ENCODE measurements around the gene NUP210.

NUP210 gene

DNA sequence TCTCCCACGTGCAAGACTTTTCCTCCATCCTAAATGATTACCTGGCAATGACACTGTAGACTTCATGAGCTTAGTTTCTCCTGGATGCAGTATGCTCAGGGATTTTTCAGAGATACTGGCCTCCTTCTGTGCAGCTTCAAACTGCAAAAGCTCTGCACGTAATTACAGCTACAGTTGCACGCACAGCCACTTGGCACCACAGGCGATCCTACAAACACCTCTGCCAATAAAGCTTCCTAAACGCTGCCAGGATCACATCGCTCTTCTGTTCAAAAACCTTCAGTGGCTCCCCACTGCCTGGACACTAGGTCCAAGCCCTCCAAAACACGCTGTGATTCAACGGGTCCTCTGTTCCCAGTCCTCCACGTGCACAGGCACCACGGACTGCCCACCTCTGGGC, 49.5 kb downstream of the NUP210 start:
- TF ChIP-seq, protein P1, sequence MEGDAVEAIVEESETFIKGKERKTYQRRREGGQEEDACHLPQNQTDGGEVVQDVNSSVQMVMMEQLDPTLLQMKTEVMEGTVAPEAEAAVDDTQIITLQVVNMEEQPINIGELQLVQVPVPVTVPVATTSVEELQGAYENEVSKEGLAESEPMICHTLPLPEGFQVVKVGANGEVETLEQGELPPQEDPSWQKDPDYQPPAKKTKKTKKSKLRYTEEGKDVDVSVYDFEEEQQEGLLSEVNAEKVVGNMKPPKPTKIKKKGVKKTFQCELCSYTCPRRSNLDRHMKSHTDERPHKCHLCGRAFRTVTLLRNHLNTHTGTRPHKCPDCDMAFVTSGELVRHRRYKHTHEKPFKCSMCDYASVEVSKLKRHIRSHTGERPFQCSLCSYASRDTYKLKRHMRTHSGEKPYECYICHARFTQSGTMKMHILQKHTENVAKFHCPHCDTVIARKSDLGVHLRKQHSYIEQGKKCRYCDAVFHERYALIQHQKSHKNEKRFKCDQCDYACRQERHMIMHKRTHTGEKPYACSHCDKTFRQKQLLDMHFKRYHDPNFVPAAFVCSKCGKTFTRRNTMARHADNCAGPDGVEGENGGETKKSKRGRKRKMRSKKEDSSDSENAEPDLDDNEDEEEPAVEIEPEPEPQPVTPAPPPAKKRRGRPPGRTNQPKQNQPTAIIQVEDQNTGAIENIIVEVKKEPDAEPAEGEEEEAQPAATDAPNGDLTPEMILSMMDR (IDR thresholded peaks at IDR 0.05; ENCODE audit: extremely low read depth, insufficient read depth, missing control alignments): no peak
- in situ Hi-C loops (cut with MboI; ENCODE audit: low pct_unique_long_range_greater_than_20kb, low sequenced_read_pairs, unreplicated experiment): no loop called here

DNA sequence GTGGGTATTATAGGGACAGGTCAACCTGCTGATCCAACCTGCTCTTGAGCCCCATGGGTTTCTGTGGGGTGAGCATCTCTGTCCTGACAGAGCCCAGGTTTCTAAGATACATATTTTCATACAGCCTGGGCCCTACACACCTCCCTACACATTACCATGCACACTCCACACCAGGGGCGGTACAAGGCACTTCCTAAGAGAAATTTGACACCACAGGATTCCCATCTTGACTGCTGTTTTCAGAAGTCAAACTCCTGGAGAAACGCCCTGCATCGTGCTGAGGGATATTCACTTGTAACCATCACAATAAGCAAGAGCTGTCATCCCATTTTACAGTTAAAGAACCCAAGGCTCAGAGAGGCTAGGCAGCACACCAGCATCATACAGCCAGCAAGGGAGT, 50.1 kb downstream of the NUP210 start:
- in situ Hi-C loops (cut with MboI; ENCODE audit: low pct_unique_long_range_greater_than_20kb, low sequenced_read_pairs, unreplicated experiment): no loop called here
- TF ChIP-seq, protein P1 (IDR thresholded peaks at IDR 0.05; ENCODE audit: extremely low read depth, insufficient read depth, missing control alignments): no peak
- no peak for DNase-seq (ENCODE audit: low spot score)

More for the DNA sequence above, 49.5 kb downstream of the NUP210 start:
- DNase-seq (ENCODE audit: low spot score): no peak

DNA sequence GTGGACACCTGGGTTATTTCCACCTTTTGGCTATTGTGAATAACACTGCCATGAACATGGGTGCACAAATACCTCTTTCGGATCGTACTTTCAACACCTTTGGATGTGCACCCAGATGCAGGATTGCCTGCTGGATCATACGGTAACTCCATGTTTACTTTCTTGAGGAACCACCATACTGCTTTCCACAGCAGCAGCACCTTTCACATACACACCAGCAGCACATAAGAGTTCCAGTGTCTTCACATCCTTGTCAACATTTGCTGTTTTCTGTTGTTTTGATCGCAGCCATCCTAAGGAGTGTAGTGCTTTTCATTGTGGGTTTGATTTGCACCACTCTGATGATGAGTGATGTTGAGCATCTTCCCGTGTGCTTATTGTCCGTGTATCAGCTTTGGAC, 51.3 kb downstream of the NUP210 start:
- in situ Hi-C loops (cut with MboI; ENCODE audit: low pct_unique_long_range_greater_than_20kb, low sequenced_read_pairs, unreplicated experiment): no loop called here
- TF ChIP-seq, protein P1 (IDR thresholded peaks at IDR 0.05; ENCODE audit: extremely low read depth, insufficient read depth, missing control alignments): no peak
- no peak for DNase-seq (ENCODE audit: low spot score)

DNA sequence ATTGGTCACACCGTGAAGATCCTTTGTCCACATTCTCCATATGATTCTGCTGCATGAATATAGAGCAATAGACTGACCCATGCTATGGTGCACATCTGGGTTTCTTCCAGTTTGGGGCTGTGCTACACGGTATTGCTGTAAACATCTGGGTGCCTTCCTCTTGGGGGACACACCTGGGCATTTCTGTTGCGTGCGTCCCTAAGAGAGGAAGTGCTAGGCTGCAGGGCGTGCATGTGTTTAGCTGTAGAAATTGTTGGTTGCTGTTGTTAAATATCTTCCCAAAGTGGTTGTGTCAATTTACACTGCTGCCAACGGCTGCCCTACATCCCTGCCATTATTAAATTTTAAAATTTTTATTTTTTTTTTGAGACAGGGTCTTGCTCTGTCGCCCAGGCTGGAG, 52.4 kb downstream of the NUP210 start:
- TF ChIP-seq, protein P1 (IDR thresholded peaks at IDR 0.05; ENCODE audit: extremely low read depth, insufficient read depth, missing control alignments): no peak
- no peak for DNase-seq (ENCODE audit: low spot score)
- in situ Hi-C loops (cut with MboI; ENCODE audit: low pct_unique_long_range_greater_than_20kb, low sequenced_read_pairs, unreplicated experiment): no loop called here

DNA sequence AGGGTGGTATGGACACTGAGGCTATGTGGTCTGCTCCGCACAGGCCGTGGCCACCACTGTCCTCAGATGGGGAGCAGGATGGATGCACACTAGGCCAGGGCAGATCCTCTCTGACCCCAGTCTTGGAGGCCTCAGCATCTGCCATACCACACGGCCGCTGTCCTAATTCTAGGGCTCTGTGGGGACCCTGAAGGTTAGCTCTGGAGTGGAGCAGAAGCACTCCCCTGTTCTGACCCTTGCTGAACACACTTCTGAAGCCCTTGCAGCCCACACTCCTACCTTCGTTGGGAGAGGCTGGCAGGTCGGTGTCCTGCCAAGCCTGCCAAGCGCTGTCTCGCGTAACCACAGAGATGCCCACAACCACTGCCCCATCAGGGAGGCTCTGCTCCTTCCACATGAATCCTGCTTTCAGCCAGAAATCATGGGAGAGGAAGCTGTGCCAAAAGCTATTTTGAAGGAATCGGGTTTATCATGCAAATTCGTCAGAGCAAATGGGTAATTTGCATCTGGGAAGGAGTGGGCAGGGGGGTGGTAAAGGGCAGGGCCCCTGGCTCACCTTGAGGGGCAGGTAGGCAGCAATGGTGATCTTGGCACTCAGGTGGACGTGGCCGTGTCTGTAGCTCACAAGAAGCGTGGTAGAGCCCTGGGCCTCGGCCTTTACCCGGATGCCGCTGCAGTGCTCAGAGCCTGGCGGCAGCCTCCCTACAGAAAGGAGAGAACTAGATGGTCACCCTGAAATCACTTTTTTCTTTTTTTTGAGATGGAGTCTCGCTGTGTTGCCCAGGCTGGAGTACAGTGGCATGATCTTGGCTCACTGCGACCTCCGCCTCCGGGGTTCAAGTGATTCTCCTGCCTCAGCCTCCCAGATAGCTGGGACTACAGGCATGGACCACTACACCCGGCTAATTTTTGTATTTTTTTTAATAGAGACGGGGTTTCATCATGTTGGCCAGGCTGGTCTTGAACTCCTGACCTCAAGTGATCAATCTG, 54.4 kb downstream of the NUP210 start:
- no peak for DNase-seq (ENCODE audit: low spot score)
- TF ChIP-seq, protein P1 (IDR thresholded peaks at IDR 0.05; ENCODE audit: extremely low read depth, insufficient read depth, missing control alignments): no peak
- in situ Hi-C loops (cut with MboI; ENCODE audit: low pct_unique_long_range_greater_than_20kb, low sequenced_read_pairs, unreplicated experiment): no loop called here

DNA sequence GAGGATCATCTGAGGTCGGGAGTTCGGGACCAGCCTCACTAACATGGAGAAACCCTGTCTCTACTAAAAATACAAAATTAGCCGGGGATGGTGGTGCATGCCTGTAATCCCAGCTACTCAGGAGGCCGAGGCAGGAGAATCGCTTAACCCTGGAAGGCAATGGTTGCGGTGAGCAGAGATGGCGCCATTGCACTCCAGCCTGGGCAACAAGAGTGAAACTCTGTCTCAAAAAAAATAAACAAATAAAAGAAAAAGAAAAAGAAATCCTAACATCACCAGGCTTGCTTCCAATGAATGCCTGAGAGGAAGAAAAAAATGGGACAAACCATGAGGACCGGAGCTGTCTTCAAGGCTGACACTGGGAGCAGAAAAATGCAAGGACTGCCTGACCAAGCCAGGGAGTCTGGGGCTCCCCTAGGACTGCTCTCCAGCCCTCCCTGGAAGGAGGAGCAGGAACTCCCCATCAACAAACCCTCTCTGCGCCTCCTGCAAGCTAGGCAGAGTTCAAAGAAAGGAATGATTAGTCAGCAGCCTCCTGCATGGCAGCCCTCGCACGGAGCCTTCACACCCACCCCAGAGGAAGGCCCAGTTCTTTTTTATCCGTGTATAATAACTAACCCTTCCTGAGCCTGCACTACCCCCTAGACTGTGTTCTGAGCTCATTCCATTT, 55.4 kb downstream of the NUP210 start:
- TF ChIP-seq, protein P1 (IDR thresholded peaks at IDR 0.05; ENCODE audit: extremely low read depth, insufficient read depth, missing control alignments): no peak
- in situ Hi-C loops (cut with MboI; ENCODE audit: low pct_unique_long_range_greater_than_20kb, low sequenced_read_pairs, unreplicated experiment): no loop called here
- no peak for DNase-seq (ENCODE audit: low spot score)
